Progenitor cell of endocrine pancreas (in vitro differentiated cells): ENCODE measurements around the gene GJB5. TPM values are rescaled to one million over a fixed set of nuclear protein-coding genes. Genes with fewer than 3 reads are reported as not detected.

Source experiments
- DNase-seq: peaks from one replicate; pipeline ENCODE4 v3.0.0; 2021; ENCODE audit warnings: low spot score; ENCODE audit not compliant: unreplicated experiment
- H3K27ac Mint-ChIP-seq: 2 replicates; pipeline ENCODE4 v1.8.0; 2021; ENCODE audit warnings: mild to moderate bottlenecking, moderate library complexity, mixed read lengths
- H3K27me3 Mint-ChIP-seq: 2 replicates; pipeline ENCODE4 v1.8.0; 2021; ENCODE audit warnings: mixed read lengths
- H3K36me3 Mint-ChIP-seq: 2 replicates; pipeline ENCODE4 v1.8.0; 2022; ENCODE audit warnings: mixed read lengths; ENCODE audit not compliant: insufficient read depth
- H3K4me1 Mint-ChIP-seq: 2 replicates; pipeline ENCODE4 v1.8.0; 2021; ENCODE audit warnings: low read depth, mixed read lengths
- H3K4me3 Mint-ChIP-seq: 2 replicates; pipeline ENCODE4 v1.8.0; 2021; ENCODE audit warnings: low read depth, mild to moderate bottlenecking, moderate library complexity, mixed read lengths
- H3K9me3 Mint-ChIP-seq: 2 replicates; pipeline ENCODE4 v1.8.0; 2021; ENCODE audit warnings: low read depth, mixed read lengths
- total RNA-seq: library from RNA; stranded (reverse); gene quantifications from 2 replicates; pipeline ENCODE4 v1.2.1, GENCODE V29; 2021
- TF ChIP-seq, protein P1 (sequence below): fragments of 200-600 bp; sonication (generic); IDR thresholded peaks from one replicate; pipeline ENCODE4 v1.5.0; 2021; ENCODE audit warnings: antibody characterized with exemption, mild to moderate bottlenecking; ENCODE audit not compliant: unreplicated experiment

GJB5 gene
- total RNA-seq, 1 donor from 2014 or later, result not detected

DNA sequence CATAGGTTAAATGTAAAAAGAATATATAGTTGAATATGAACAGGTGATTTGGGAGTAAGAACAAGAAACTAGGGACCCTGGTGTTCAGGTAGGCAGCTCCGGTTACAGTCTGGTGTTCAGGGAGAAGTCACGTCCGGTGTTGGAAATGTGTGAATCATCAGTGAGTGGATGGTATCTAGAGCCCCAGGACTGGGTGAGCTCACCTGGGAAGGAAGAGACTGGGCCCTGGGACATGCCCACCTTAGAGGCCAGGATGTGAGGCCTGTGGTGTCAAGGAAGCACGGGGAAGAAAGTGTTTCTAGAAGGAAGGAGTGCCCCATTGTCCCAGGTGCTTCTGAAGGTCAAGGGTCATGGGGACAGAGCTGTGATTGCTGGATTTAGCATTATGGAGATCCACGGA lies 24.7 kb downstream of the GJB5 start:
- Mint-ChIP-seq H3K4me3 (no peak overlapping the region), H3K4me1 (peaks cover 5% of the 10 kb centered on the region), H3K27ac (no peak overlapping the region), H3K27me3 (peaks cover 52% of the 10 kb centered on the region), H3K36me3 (no peaks in the 10 kb centered on the region), H3K9me3 (no peaks in the 10 kb centered on the region)
- DNase-seq, result no peak
- TF ChIP-seq, protein P1, sequence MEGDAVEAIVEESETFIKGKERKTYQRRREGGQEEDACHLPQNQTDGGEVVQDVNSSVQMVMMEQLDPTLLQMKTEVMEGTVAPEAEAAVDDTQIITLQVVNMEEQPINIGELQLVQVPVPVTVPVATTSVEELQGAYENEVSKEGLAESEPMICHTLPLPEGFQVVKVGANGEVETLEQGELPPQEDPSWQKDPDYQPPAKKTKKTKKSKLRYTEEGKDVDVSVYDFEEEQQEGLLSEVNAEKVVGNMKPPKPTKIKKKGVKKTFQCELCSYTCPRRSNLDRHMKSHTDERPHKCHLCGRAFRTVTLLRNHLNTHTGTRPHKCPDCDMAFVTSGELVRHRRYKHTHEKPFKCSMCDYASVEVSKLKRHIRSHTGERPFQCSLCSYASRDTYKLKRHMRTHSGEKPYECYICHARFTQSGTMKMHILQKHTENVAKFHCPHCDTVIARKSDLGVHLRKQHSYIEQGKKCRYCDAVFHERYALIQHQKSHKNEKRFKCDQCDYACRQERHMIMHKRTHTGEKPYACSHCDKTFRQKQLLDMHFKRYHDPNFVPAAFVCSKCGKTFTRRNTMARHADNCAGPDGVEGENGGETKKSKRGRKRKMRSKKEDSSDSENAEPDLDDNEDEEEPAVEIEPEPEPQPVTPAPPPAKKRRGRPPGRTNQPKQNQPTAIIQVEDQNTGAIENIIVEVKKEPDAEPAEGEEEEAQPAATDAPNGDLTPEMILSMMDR, result no peak

DNA sequence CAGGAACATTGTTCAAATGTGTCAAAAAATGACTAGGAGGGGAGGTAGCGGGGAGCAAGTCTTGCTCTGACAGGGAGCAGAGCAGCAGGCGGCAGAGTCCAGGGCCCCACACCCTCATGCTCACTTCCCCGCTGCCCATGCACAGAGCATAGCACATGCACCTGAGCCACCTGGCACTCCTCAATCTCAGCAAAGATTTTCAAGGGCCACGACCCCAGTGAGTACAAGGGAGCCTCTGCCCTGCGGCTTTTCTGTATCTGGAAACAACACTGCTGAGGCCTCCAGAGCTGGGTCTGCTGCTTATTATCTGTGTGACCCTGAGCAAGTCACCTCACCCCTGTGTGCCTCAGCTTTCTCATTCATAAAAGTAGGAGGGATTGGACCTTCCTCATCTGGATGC lies 25.1 kb downstream of the GJB5 start:
- DNase-seq, result no peak
- Mint-ChIP-seq H3K27me3 (peaks cover 54% of the 10 kb centered on the region), H3K9me3 (no peaks in the 10 kb centered on the region), H3K4me1 (peaks cover 5% of the 10 kb centered on the region), H3K36me3 (no peaks in the 10 kb centered on the region), H3K27ac (no peak overlapping the region), H3K4me3 (no peak overlapping the region)
- TF ChIP-seq, protein P1, result no peak

DNA sequence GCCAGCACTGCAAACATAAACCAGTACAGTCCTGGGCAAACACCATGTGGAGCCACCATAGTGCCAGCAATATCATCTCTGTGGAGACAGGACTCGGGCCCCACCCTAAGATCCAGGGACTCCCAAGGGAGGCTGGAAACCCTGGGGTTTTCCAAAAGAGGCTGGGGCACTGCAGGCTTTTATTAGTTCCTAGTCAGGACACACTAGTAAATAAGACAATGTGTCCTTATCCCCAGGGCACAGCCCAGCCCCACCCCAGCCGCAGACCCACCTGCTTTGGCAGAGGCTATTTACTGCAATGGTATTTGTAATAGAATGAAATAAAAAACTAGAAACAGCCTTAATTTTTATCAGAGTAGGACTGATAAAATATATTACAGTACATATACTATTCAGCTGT lies 25.7 kb downstream of the GJB5 start:
- Mint-ChIP-seq H3K4me1 (peaks cover 5% of the 10 kb centered on the region), H3K36me3 (no peaks in the 10 kb centered on the region), H3K27ac (no peak overlapping the region), H3K27me3 (peaks cover 57% of the 10 kb centered on the region), H3K4me3 (no peak overlapping the region), H3K9me3 (no peaks in the 10 kb centered on the region)
- no peak for DNase-seq
- TF ChIP-seq, protein P1, result no peak

DNA sequence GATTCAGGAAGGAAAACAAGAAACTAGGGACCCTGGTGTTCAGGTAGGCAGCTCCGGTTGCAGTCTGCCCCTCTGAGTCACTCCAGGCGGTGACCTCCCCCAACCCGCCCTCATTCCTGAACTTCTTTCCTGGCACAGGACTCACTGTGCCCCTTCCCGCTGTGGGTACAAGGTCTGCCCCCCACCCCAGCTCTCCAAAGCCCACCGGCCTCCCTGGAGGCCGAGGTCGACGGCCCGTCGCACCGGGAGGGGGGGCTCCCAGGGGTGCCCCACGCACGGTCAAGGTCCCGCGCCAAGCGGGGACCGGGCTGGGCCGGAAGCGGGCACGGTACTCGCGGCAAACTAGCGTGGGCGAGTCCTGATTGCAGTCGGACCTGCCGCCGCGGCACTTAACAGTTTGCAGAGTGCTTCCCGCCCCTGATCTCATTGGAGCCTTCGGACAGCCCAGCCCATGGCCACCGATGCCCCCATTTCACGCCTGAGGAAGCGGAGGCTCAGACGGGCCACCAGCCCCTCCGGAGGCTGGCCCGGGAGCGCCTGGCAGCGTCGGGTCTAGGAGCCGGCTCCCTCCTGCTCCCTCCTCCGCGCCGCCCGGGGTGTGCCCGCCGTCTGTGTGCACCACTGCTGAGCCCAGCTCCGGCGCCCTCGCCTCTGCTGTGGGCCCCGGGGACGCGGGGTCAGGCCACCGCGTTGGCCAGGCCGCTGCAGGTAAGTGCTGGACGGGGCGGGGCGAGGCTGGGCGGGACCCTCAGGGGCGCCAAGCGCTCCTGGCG lies 26.4 kb downstream of the GJB5 start, which contains the start of gene GJB3:
Gene GJB3 (plus strand): TSS at position 144 of the 773 bp plus-strand sequence. CDS start 3,549 bp downstream, outside the sequence.
- peak; percentile 31 for DNase-seq
- H3K9me3 Mint-ChIP-seq, result no peaks in the 10 kb centered on the region
- H3K27ac Mint-ChIP-seq, result no peak within 1 kb of the TSS
- H3K4me1 Mint-ChIP-seq, result peaks cover 5% of the 10 kb centered on the region
- TF ChIP-seq, protein P1, result no peak
- H3K36me3 Mint-ChIP-seq, result no peaks in the 10 kb centered on the region
- H3K4me3 Mint-ChIP-seq, result peak within 1 kb of the TSS; percentile 49
- peaks cover 59% of the 10 kb centered on the region for H3K27me3 Mint-ChIP-seq

DNA sequence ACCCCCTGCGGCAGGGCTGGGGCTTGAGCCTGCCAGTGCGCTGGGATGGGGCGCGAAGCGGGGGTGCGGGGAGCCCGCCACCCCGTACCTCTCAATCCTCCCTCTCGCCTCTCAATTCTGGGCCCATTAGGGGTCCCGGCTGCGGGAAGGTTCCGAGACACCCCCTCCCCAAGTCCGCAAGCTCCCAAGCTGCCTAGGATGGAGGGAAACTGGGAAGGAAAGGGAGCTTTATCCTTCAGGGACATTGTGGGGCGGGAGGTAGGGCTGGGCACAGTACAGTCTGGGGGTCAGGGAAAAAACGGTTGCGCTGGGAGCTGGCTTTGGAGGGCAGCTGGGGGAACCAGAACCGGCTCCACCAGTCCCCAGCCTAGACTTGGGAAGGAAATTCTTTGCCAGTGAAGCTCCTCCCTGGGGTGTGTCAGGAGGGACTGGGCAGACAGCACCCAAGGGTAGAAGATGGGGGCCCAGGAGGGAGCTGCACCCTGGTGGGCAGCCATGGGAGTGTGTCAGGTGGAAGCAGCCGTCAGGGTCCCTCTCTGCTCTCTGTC lies 27.1 kb downstream of the GJB5 start:
- H3K27me3 Mint-ChIP-seq, result peaks cover 59% of the 10 kb centered on the region
- H3K27ac Mint-ChIP-seq, result no peak overlapping the region
- H3K4me3 Mint-ChIP-seq, result peak overlapping the region; percentile 26
- no peaks in the 10 kb centered on the region for H3K36me3 Mint-ChIP-seq
- no peaks in the 10 kb centered on the region for H3K9me3 Mint-ChIP-seq
- H3K4me1 Mint-ChIP-seq, result peaks cover 10% of the 10 kb centered on the region
- no peak for DNase-seq
- TF ChIP-seq, protein P1, result peak; percentile 31
